ENCODE results near the gene LEMD2. TPM values are rescaled to one million over a fixed set of nuclear protein-coding genes. Genes with fewer than 3 reads are reported as not detected.

Gene LEMD2
- total RNA-seq, 4 donors from 2014 or later, result 44.3 to 99.2 (median 55.6) TPM

DNA sequence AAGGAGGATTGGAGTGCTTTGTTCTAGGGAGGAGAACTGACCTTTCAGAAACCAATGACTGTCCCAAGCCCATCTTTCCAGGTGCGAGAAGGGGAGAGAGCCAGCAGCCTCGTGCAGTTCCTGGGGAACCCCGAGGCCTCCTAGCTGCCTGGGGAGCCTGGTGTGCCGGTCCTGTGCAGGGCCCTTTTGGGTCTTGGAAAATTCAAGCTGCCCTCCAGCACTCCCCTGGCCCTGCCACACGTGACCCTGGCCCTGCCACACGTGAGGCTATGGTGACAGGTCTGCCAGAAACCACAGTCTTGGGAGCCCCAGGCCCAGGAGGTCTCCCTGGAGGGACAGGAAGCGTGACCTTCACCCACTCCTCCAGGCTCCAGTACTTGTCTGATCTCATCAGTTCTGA, 57.9 kb downstream of the LEMD2 start:
- Histone ChIP-seq H3K36me3 (no peaks in the 10 kb centered on the region), H3K9me3 (no peaks in the 10 kb centered on the region), H3K27ac (no peak overlapping the region), H3K4me1 (no peaks in the 10 kb centered on the region), H3K27me3 (peaks cover 5% of the 10 kb centered on the region), H3K4me3 (no peak overlapping the region)
- DNase-seq (ENCODE audit: low spot score in 2 of 2), result no peak
- no peak for TF ChIP-seq POLR2AphosphoS5 (IDR thresholded peaks at IDR 0.05)
- no peak for TF ChIP-seq POLR2A (IDR thresholded peaks at IDR 0.05)
- TF ChIP-seq, protein P1, sequence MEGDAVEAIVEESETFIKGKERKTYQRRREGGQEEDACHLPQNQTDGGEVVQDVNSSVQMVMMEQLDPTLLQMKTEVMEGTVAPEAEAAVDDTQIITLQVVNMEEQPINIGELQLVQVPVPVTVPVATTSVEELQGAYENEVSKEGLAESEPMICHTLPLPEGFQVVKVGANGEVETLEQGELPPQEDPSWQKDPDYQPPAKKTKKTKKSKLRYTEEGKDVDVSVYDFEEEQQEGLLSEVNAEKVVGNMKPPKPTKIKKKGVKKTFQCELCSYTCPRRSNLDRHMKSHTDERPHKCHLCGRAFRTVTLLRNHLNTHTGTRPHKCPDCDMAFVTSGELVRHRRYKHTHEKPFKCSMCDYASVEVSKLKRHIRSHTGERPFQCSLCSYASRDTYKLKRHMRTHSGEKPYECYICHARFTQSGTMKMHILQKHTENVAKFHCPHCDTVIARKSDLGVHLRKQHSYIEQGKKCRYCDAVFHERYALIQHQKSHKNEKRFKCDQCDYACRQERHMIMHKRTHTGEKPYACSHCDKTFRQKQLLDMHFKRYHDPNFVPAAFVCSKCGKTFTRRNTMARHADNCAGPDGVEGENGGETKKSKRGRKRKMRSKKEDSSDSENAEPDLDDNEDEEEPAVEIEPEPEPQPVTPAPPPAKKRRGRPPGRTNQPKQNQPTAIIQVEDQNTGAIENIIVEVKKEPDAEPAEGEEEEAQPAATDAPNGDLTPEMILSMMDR (IDR thresholded peaks at IDR 0.05), result no peak
- no peak for TF ChIP-seq EP300 (IDR thresholded peaks at IDR 0.05)
- WGBS, result 61% methylated on average over 3 of the region's 7 CpGs

- no peak for DNase-seq (ENCODE audit: low spot score in 2 of 2)
- Histone ChIP-seq H3K27me3 (peaks cover 5% of the 10 kb centered on the region), H3K9me3 (no peaks in the 10 kb centered on the region), H3K27ac (no peak overlapping the region), H3K36me3 (no peaks in the 10 kb centered on the region), H3K4me1 (no peaks in the 10 kb centered on the region), H3K4me3 (no peak overlapping the region)
- TF ChIP-seq POLR2AphosphoS5 (IDR thresholded peaks at IDR 0.05) (no peak), POLR2A (IDR thresholded peaks at IDR 0.05) (no peak), EP300 (IDR thresholded peaks at IDR 0.05) (no peak)
- TF ChIP-seq, protein P1 (IDR thresholded peaks at IDR 0.05), result no peak
- WGBS, result 86% methylated on average over 10 of the region's 10 CpGs
These were observed 58.3 kb downstream of the LEMD2 start for GRCh38 chr6:33730611-33731010.

- H3K27me3 ChIP-seq, result peaks cover 5% of the 10 kb centered on the region
- TF ChIP-seq EP300 (IDR thresholded peaks at IDR 0.05), result no peak
- TF ChIP-seq, protein P1 (IDR thresholded peaks at IDR 0.05), result no peak
- TF ChIP-seq POLR2AphosphoS5 (IDR thresholded peaks at IDR 0.05), result no peak
- no peak for TF ChIP-seq POLR2A (IDR thresholded peaks at IDR 0.05)
- no peaks in the 10 kb centered on the region for H3K36me3 ChIP-seq
- WGBS, result 95% methylated on average over 5 of the region's 6 CpGs
- no peak for DNase-seq (ENCODE audit: low spot score in 2 of 2)
- no peaks in the 10 kb centered on the region for H3K4me1 ChIP-seq
- no peaks in the 10 kb centered on the region for H3K9me3 ChIP-seq
- H3K4me3 ChIP-seq, result no peak overlapping the region
- no peak overlapping the region for H3K27ac ChIP-seq
These were observed 59.9 kb downstream of the LEMD2 start for GRCh38 chr6:33729059-33729458.

- Histone ChIP-seq H3K4me1 (no peaks in the 10 kb centered on the region), H3K27ac (no peak overlapping the region)
- WGBS, result 87% methylated on average over 11 of the region's 11 CpGs
These were observed 60.5 kb downstream of the LEMD2 start for GRCh38 chr6:33728438-33728837.

GRCh38 chr6:33727932-33728331, 61.0 kb downstream of the LEMD2 start:
- TF ChIP-seq EP300 (IDR thresholded peaks at IDR 0.05), result no peak
- TF ChIP-seq POLR2AphosphoS5 (IDR thresholded peaks at IDR 0.05), result no peak
- TF ChIP-seq POLR2A (IDR thresholded peaks at IDR 0.05), result no peak
- TF ChIP-seq, protein P1 (IDR thresholded peaks at IDR 0.05), result no peak
- Histone ChIP-seq H3K4me3 (no peak overlapping the region), H3K4me1 (no peaks in the 10 kb centered on the region), H3K27me3 (peaks cover 9% of the 10 kb centered on the region), H3K9me3 (no peaks in the 10 kb centered on the region), H3K36me3 (no peaks in the 10 kb centered on the region), H3K27ac (no peak overlapping the region)
- DNase-seq (ENCODE audit: low spot score in 2 of 2), result no peak
- WGBS, result 94% methylated on average over 11 of the region's 11 CpGs

More at GRCh38 chr6:33728438-33728837, 60.5 kb downstream of the LEMD2 start:
- Histone ChIP-seq H3K9me3 (no peaks in the 10 kb centered on the region), H3K4me3 (no peak overlapping the region), H3K36me3 (no peaks in the 10 kb centered on the region), H3K27me3 (peaks cover 9% of the 10 kb centered on the region)
- TF ChIP-seq, protein P1 (IDR thresholded peaks at IDR 0.05), result no peak
- no peak for TF ChIP-seq POLR2A (IDR thresholded peaks at IDR 0.05)
- no peak for TF ChIP-seq EP300 (IDR thresholded peaks at IDR 0.05)
- TF ChIP-seq POLR2AphosphoS5 (IDR thresholded peaks at IDR 0.05), result no peak
- DNase-seq (ENCODE audit: low spot score in 2 of 2), result no peak

All from suprapubic skin (tissue), 4 donors.